GM21515 (cell line): ENCODE results near the gene USP32.

Experiments used
- ATAC-seq: cut with Tn5 transposase; IDR thresholded peaks from one replicate; pipeline ENCODE4 v1.9.1; 2021; ENCODE audit not compliant: unreplicated experiment

Gene USP32

DNA sequence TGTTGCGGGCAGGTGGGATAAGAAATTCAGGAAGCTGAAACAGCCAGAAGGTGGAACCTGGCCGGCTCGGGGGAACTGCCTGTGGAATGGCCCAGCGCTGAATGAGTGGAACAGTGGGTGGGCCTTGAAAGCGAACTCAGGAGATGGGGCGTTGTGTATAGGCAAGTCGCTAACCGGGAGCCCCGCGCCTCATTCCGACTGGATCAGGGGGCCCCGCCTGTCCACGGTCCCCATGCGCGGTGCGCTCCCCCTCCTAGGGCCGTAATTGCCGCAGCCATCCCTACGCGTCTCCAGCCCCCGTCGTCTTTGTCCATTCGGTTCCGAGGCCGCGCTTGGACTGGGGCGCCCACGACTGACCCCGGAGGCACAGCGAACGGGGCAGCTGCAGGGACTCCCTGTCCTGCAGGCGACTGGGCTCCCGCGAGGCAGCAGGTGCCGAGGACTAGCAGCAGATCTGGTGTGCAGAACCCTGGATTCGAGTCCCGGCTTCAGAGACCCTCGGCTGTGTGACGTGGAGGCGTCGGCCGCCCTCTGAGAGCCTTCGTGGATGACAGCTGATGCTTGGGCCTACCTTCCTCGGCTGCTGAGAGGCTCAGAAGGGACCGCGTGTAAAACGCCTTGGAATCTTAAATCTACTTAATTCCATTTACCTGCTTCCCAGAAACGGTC lies 253.0 kb downstream of the USP32 start:
- ATAC-seq = no peak

DNA sequence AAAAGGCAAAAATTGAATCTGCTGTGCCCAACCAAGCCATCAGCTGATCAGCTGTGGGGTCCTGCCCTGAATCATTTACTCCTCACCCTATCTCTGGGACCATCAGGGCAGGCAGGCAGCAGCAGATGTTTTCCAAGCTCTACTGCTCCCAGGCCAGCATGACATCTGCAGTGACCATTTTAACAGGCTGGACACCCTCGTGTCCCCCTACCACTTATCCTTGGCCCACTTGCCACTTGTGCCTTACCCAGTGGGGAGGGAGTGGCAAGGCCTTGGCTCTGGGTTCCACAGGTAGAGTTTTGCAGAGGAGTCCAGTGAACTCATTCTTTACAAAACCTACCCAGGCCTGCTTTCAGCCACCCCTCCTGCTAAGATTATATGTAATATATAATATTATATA lies 254.2 kb downstream of the USP32 start:
- ATAC-seq = no peak

DNA sequence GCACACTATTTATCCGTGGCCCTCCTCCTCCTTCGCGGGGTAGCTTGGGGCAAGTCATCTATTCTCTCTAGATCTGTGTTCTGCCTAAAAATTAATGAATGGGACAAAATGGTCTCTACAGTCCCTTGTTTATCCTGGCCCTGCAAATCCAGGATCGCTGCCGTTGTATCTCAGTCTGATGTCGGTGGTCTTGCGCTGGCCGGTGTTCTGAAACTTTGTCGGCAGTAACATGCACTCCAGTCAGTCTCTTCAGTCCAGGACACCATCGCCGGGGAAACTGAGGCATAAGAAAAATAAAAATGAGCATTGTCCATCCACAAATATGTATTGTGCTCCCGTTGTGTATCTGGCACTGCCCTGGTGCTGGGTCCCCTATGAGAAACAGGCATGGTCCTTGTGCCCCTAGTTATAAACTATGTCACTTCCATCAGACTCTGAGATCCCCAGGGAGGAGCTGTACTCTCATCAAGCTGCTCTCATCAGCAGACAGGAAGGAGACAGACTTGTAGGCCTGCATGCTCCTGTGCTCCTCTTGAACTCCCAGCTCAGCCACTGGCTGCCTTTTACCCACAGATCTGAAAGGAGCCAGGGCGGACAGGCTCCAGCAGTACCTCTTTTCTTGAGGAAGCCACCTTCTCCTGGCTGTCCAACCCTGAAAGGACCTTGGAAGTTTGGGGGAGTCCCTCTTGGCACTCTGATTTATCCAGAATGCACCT lies 255.8 kb downstream of the USP32 start:
- ATAC-seq = no peak

DNA sequence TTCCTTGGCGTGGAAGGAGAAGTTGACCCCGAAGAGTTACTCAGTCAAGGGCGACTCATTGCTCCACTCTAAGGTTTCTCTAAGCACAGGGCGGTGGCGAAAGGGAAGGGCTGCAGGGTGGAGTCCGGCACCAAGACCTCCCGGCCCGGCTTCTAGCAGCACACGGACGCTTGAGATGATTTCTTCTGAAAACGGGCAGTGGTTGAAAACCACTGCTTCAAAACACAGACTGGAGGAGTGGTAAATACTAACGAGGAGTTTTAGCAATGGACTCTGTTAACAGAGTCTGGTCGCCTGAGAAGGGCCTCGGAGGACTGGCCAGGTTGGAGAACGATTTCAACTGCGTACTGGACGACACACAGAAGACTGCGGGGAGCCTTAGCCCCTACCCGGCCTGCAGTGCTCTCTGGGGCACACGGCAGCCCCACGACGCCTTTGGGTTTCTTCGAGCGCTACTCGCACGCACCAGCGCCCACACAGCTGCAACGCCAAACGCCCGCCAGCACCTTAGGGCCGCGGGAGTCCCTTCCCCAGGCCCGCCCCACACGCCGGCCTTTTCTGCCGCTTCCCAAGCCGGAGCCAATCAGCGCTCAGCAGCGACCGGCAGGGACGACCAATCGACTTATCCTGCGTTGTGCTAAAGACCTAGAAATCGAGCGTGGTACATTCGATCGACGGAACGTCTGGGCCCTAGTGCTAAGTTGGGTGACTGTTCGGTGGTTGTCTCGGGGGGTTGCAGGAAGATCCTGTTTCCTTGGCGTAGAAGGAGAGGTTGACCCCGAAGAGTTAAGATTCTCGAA lies 256.6 kb downstream of the USP32 start:
- peak; percentile 87 for ATAC-seq

DNA sequence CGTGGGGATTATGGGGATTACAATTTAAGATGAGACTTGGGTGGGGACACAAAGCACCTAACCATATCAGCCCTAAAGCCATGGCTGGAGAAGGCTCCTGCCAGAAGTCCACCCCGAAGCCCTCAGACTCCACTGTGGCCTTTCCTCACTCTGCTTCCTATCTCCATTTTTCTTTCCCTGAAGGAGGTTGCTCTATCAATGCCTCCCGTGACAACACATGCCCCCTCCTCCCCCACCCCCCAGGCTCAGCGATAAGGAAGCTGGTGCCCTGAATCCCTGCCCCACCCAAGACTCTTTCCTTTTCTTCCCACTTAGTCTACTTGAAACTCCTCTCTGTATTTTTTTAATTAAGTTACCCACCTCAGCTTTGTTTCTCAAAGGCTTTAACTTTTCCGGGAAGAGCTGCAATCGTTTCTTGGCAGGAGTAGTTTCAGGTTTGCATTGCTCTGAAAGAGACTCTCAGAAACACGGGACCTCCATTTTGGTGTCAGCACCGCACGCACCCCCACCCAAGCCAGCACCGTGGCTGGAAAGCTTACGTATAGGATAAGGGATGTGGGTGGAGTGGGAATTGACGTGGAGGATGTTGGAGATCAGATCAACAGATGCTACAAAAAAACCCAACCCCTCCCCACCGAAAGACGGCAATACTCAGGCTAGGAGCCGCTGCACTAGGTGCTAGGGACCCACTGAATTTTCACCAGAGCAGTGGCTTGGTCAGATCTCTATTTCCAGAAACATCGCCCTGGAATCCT lies 257.4 kb downstream of the USP32 start:
- peak; percentile 10 for ATAC-seq

DNA sequence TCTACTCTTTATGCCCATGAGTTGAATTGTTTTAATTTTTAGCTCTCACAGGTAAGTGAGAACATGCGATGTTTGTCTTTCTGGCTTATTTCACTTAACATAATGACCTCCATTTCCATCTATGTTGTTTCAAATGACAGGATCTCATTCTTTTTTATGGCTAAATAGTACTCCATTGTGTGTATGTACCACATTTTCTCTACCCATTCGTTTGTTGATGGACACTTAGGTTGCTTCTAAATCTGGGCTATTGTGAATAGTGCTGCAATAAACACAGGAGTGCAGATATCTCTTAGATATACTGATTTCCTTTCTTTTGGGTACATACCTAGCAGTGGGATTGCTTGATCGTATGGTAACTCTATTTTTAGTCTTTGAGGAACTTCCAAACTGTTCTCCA lies 261.5 kb downstream of the USP32 start:
- ATAC-seq = no peak

DNA sequence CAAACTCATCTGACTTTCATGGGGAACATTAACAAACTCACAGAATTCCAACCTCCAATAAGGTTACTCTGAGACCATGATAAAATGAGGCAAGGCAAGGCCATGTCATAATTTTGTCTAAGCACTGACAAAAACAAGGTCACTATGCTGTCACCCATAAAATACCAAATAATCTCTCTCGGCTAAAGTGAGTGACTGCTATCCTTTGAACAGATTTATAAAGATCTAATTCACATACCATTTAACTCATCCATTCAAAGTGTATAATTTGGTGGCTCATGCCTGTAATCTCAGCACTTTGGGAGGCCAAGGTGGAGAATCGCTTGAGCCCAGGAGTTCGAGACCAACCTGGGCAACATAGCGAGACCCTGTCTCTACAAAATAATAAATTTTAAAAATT lies 262.8 kb downstream of the USP32 start:
- ATAC-seq = no peak
